Psoas muscle (tissue), 8 donors: ENCODE measurements around the gene HCFC2. TPM values are rescaled to one million over a fixed set of nuclear protein-coding genes. Genes with fewer than 3 reads are reported as not detected.
"Not testable (repeated sequence)": the region's sequence is repeated elsewhere in the genome, so short reads cannot be mapped to it uniquely, and the experiment has no call there.

Source experiments
- ATAC-seq, 4 donors: fragments of 200-7000 bp; cut with Tn5 transposase; one replicate each; pipeline ENCODE4 v1.9.1; 2020; ENCODE audit warnings: moderate library complexity in 3 of 4, mild to moderate bottlenecking in 2 of 4
- DNase-seq, 2 donors: peaks; one replicate each; pipeline ENCODE4 v3.0.0-alpha.2; 2020
- H3K27ac ChIP-seq: fragments of 200-600 bp; one replicate; pipeline ENCODE4 v1.8.0; 2022
- H3K27me3 ChIP-seq, 3 donors: fragments of 200-600 bp in 1 of 3; one replicate each; pipeline versions ENCODE4 v1.6.1 to v1.8.0; 2013 to 2022; ENCODE audit warnings: low read length in 2 of 3, mild to moderate bottlenecking in 2 of 3, moderate library complexity in 1 of 3; ENCODE audit not compliant: insufficient read depth in 3 of 3
- H3K36me3 ChIP-seq, 2 donors: fragments of 200-600 bp in 1 of 2; one replicate each; pipeline versions ENCODE4 v1.6.1 to v1.8.0; 2013 to 2022; ENCODE audit warnings: low read depth in 1 of 2, mild to moderate bottlenecking in 1 of 2, moderate library complexity in 1 of 2; ENCODE audit not compliant: insufficient read depth in 1 of 2
- H3K4me1 ChIP-seq: fragments of 200-600 bp; one replicate; pipeline ENCODE4 v1.8.0; 2022
- H3K4me3 ChIP-seq: fragments of 200-600 bp; one replicate; pipeline ENCODE4 v1.8.0; 2022; ENCODE audit warnings: mild to moderate bottlenecking
- H3K9me3 ChIP-seq: fragments of 200-600 bp; one replicate; pipeline ENCODE4 v1.8.0; 2022
- CTCF ChIP-seq: fragments of 200-600 bp; IDR thresholded peaks from one replicate; pipeline ENCODE4 v1.8.0; 2022; ENCODE audit warnings: antibody characterized with exemption
- WGBS, 3 donors: extraction: QIAGEN DNeasy Blood & Tissue Kit; methylation state at CpG; one replicate each; pipeline versions ENCODE4 v1.1.6 to v1.1.7; 2013; 5-methylcytosine and 5-hydroxymethylcytosine counted together
- intact Hi-C, 2 donors: fragments of 100-400 bp; cut with DNase I; formaldehyde crosslinking; loops; one replicate each; pipeline versions ENCODE4 v1.11.0 to v1.14.2; 2022
- long read RNA-seq, 2 donors: library from polyadenylated mRNA; unstranded; transcript quantifications; one replicate each; pipeline ENCODE4 v2.0.0, GENCODE V29; 2021
- polyA plus RNA-seq, 3 donors: library from polyadenylated mRNA; stranded (reverse); fragments of 200-250 nt; gene quantifications; one replicate each; pipeline ENCODE4 v1.2.3, GENCODE V29; 2013
- total RNA-seq, 4 donors: library from RNA; stranded (reverse); fragmentation: NEBNext Ultra II Directional in 2 of 4; extraction: Animal tissue kit (Norgen Biotek cat#: 25700) in 2 of 4; gene quantifications; one replicate each; pipeline versions ENCODE4 v1.2.1 to v1.2.4, GENCODE V29; 2021 to 2023
- donor health status: healthy with polysubstance abuse.
- donor health status: DM: no; HTN: no; CAD: no; lungs with moderate emphysema.
- donor health status: Bipolar disorder and iron deficiency.
- donor health status: healthy.
- donor health status: DM: yes; HTN: yes; CAD: no.
- donor health status: DM: no; HTN: no; CAD: no.
- donor health status: DM: no; HTN: no; CAD: no.
- donor health status: DM: yes; HTN: yes; CAD: no.

HCFC2 gene
- total RNA-seq (10 to 100 TPM; 22.8 to 27.8 (median 24.5) TPM), polyA plus RNA-seq (10 to 100 TPM; 10.1 to 21.7 (median 10.3) TPM)
- long read RNA-seq, donor 1, full-length matches to known transcripts: 6 of 12 reads
- long read RNA-seq, donor 1, partial matches to known transcripts: 2 of 12 reads
- long read RNA-seq, donor 1, other reads (novel, unspliced or antisense): 4 of 12 reads
- long read RNA-seq, donor 2, full-length matches to known transcripts: 6 of 17 reads
- long read RNA-seq, donor 2, partial matches to known transcripts: 1 of 17 reads
- long read RNA-seq, donor 2, other reads (novel, unspliced or antisense): 10 of 17 reads

- 0% methylated on average over 34 to 74 of the region's 74 CpGs for WGBS, 3 donors
- H3K36me3 ChIP-seq: peaks cover 0 to 30% of the 10 kb centered on the region in 2 donors
- DNase-seq (peak; percentile 94 to 96), ATAC-seq (peak; percentile 99)
- H3K27ac ChIP-seq: peak within 1 kb of the TSS; percentile 96
- TF ChIP-seq CTCF: no peak
- H3K9me3 ChIP-seq: no peaks in the 10 kb centered on the region
- H3K4me1 ChIP-seq: peaks cover 19% of the 10 kb centered on the region
- no peaks in the 10 kb centered on the region for H3K27me3 ChIP-seq
- H3K4me3 ChIP-seq: peak within 1 kb of the TSS; percentile 97
- intact Hi-C loops: loop anchor here (5.0 kb wide), 3 partner anchors 43 to 97 kb away; partner anchors contain the start of gene TDG (in 1 of the 2)
Measured at GRCh38 chr12:104064031-104064841, at the start of gene HCFC2. Gene HCFC2, plus strand, starts transcription at chr12:104064531. Its CDS starts 30 bp downstream, at chr12:104064561.

GRCh38 chr12:104021862-104022261 is 42.5 kb upstream of the HCFC2 start:
- ATAC-seq, H3K36me3 ChIP-seq, H3K4me1 ChIP-seq, H3K27ac ChIP-seq, H3K4me3 ChIP-seq, intact Hi-C loops, H3K27me3 ChIP-seq, H3K9me3 ChIP-seq, DNase-seq: not testable (repeated sequence)
- 56 to 73% (median 63%) methylated on average over 1 of the region's 1 CpG for WGBS, 3 donors

- no peaks in the 10 kb centered on the region for H3K9me3 ChIP-seq
- 36 to 41% (median 40%) methylated on average over 3 of the region's 3 CpGs for whole genome bisulfite sequencing, 3 donors
- DNase-seq (no peak), ATAC-seq (no peak)
- intact Hi-C loops: no loop called here
- H3K27me3 ChIP-seq: no peaks in the 10 kb centered on the region
- no peak overlapping the region for H3K4me3 ChIP-seq
- no peak overlapping the region for H3K27ac ChIP-seq
- no peaks in the 10 kb centered on the region for H3K36me3 ChIP-seq
- H3K4me1 ChIP-seq: no peaks in the 10 kb centered on the region
- no peak for TF ChIP-seq CTCF
Measured at GRCh38 chr12:104022786-104023185, 41.5 kb upstream of the HCFC2 start.

- H3K27me3 ChIP-seq: no peaks in the 10 kb centered on the region
- no peak overlapping the region for H3K4me3 ChIP-seq
- intact Hi-C loops: no loop called here
- WGBS, 3 donors: 42 to 73% (median 72%) methylated on average over 2 of the region's 2 CpGs
- DNase-seq (no peak), ATAC-seq (no peak)
- no peaks in the 10 kb centered on the region for H3K9me3 ChIP-seq
- no peak for TF ChIP-seq CTCF
- H3K4me1 ChIP-seq: no peaks in the 10 kb centered on the region
- no peak overlapping the region for H3K27ac ChIP-seq
- H3K36me3 ChIP-seq: no peaks in the 10 kb centered on the region
Measured at GRCh38 chr12:104023710-104024109, 40.6 kb upstream of the HCFC2 start.

- WGBS, 3 donors: 93 to 99% (median 97%) methylated on average over 6 of the region's 6 CpGs
- intact Hi-C loops: no loop called here
Measured at GRCh38 chr12:104024348-104024747, 40.0 kb upstream of the HCFC2 start.

More at GRCh38 chr12:104024348-104024747, 40.0 kb upstream of the HCFC2 start:
- no peak for ATAC-seq
- H3K27me3 ChIP-seq: no peaks in the 10 kb centered on the region
- H3K36me3 ChIP-seq: no peaks in the 10 kb centered on the region
- no peak for DNase-seq
- H3K27ac ChIP-seq: no peak overlapping the region
- no peaks in the 10 kb centered on the region for H3K4me1 ChIP-seq
- no peak overlapping the region for H3K4me3 ChIP-seq
- H3K9me3 ChIP-seq: no peaks in the 10 kb centered on the region
- TF ChIP-seq CTCF: no peak
